Subcutaneous adipose tissue (tissue), 4 donors: ENCODE measurements around the gene BICDL2. TPM values are rescaled to one million over a fixed set of nuclear protein-coding genes. Genes with fewer than 3 reads are reported as not detected.

Source experiments
- total RNA-seq, 4 donors: library from RNA; depleted of rRNA; stranded (reverse); fragments of >200 nt; gene quantifications; one replicate each; pipeline ENCODE4 v1.1.0, GENCODE V29; 2016
- TF ChIP-seq, protein P1 (sequence below): fragments of 450-650 bp; IDR thresholded peaks from one replicate; pipeline ENCODE4 v1.5.1; 2016; ENCODE audit warnings: low read depth, mild to moderate bottlenecking, control low read depth, antibody characterized with exemption, moderate library complexity

BICDL2 gene
- total RNA-seq, 4 donors from 2014 or later: not detected

DNA sequence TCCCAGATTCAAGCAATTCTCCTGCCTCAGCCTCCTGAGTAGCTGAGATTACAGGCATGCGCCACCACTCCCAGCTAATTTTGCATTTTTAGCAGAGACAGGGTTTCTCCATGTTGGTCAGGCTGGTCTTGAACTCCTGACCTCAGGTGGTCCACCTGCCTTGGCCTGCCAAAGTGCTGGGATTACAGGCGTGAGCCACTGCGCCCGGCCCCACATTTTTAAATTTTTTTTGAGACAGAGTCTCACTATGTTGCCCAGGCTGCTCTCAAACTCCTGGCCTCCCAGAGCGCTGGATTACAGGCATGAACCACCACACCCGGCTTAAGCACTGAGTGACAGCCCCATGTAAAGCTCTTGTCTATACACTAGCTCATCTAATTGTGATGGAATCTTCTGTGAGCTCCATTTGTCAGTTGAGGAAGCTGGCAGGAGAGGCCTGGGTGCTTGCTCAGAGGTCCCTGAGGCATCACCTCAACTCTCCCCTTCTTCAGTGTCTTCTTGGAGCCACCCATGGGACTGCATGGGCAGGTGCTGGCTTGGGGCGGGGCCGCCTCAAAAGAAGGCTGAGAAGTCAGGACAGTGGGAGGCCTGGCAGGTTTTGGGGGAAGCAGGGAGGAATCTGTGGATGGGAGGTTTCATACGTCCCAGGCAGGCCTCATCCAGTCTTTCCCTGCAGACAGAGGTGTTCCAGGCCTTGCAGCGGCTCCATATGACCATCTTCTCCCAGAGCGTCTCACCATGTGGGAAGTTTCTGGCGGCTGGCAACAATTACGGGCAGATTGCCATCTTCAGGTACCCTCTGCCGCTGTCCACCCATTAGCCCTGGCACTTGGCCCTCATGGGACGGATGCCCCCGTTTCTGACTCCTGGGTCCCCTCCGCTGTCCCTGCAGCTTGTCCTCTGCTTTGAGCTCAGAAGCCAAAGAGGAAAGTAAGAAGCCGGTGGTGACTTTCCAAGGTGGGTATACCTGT is 11.4 kb downstream of the BICDL2 start:
- TF ChIP-seq, protein P1, sequence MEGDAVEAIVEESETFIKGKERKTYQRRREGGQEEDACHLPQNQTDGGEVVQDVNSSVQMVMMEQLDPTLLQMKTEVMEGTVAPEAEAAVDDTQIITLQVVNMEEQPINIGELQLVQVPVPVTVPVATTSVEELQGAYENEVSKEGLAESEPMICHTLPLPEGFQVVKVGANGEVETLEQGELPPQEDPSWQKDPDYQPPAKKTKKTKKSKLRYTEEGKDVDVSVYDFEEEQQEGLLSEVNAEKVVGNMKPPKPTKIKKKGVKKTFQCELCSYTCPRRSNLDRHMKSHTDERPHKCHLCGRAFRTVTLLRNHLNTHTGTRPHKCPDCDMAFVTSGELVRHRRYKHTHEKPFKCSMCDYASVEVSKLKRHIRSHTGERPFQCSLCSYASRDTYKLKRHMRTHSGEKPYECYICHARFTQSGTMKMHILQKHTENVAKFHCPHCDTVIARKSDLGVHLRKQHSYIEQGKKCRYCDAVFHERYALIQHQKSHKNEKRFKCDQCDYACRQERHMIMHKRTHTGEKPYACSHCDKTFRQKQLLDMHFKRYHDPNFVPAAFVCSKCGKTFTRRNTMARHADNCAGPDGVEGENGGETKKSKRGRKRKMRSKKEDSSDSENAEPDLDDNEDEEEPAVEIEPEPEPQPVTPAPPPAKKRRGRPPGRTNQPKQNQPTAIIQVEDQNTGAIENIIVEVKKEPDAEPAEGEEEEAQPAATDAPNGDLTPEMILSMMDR: no peak

DNA sequence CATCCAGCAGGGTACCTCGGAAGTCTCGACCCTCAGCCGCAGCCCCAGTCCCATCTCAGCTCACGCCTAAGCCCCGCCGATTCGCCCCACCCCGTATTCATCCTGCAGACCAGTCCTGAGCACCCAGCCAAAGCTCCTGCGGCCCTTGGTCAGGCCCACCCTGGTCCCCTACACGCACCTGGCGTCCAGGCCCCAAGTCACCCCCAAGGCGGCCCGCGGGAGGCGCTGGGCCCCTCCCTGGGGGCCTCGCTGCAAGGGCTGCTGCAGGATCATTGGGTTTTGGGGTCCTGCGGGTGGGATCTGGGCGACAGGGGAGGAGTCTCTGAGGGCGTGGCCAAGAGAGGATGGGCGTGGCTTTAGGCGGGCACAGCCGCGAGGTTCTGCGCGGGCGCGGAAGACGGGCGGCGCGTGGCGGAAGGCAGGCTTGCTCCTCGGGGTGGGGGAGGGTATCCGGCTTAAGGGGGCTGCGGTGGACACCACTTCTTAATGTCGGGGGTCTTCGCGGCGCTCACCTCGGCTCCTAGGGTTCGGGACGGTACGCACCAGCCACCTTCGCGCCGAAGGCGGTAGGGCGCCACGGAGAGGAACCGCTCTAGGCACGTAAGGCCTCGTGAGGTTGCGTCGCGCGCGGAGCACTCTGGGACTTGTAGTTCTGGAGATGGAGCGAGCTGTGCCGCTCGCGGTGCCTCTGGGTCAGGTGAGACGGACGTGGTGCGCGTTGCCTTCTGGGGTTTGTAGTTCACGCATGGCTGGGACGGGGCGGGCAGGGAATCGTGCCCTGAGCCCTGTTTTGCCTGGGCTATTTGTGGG is 12.9 kb downstream of the BICDL2 start, which contains the start of the genes HCFC1R1 and THOC6:
TSS of gene HCFC1R1 (minus strand) at position 274 of the 810 bp plus-strand sequence. CDS start at position 273, 1 bp downstream.
TSS of gene THOC6 (plus strand) at position 367 of the 810 bp plus-strand sequence. CDS start at position 659, 292 bp downstream.
- TF ChIP-seq, protein P1: no peak

DNA sequence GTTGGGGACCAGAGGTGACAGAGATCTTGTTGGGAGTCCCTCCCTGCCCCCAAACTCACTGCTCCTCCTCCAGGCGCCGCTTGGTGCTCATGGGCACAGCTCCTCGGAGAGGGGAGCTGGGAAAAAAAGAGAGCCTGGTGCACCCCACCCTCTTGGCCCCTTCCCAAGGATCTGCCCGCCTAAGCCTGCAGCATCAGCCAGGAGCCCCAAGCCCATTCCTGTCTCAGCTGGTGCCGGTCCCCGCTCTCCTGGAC is 13.4 kb downstream of the BICDL2 start:
- TF ChIP-seq, protein P1: no peak

DNA sequence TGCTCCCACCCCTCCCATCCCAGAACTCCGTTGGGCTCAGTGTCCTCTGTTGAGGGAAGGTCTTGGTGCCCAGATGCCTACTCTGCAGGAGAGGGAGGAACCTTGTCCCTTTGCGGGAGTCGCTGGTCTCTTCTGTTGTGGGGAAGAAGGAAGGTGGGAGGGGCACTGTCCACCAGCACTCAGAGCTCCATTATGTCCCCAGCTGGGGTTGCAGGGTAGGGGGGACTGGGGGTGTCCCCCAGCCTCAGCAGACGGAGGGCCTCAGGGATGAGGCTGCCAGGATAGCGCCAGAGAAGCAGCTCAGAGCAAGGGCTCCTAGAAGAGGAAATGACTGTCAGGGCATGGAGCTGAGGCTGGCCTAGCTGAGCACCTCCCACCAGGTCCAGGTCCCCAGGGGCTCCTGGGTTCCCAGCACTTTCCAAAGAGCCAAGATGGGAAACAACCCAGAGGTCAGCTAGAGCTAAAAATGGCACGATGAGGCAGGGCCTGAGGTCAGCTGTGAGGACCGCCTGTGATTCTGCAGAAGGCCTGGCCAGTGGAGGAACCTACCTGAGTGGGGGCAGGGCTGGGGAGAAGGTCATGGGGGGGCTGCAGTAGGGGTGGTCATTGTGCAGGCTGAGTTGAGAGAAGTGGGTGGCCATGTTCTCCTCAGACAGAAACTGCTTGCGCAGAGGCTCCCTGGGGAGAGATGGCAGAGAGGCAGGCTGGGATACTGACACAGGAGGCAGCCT is 13.9 kb downstream of the BICDL2 start:
- TF ChIP-seq, protein P1: no peak

DNA sequence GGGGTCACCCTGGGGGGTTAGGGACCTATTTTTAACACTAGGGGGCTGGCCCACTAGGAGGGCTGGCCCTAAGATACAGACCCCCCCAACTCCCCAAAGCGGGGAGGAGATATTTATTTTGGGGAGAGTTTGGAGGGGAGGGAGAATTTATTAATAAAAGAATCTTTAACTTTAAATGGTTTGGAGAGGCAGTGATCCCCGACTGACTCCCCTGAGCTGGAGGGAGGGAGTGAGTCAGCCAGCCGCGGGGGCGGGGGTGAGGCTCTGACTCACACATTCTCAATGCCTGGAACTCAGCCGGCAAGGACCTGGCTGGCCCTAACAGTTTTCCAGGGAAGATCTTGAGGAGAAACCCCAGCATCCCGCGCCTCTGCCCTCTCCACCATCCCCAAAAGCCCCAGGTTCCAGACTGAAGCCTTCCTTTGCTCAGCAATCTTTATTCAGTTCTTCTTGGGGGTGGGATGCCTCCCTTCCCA is 14.5 kb downstream of the BICDL2 start:
- TF ChIP-seq, protein P1: no peak

DNA sequence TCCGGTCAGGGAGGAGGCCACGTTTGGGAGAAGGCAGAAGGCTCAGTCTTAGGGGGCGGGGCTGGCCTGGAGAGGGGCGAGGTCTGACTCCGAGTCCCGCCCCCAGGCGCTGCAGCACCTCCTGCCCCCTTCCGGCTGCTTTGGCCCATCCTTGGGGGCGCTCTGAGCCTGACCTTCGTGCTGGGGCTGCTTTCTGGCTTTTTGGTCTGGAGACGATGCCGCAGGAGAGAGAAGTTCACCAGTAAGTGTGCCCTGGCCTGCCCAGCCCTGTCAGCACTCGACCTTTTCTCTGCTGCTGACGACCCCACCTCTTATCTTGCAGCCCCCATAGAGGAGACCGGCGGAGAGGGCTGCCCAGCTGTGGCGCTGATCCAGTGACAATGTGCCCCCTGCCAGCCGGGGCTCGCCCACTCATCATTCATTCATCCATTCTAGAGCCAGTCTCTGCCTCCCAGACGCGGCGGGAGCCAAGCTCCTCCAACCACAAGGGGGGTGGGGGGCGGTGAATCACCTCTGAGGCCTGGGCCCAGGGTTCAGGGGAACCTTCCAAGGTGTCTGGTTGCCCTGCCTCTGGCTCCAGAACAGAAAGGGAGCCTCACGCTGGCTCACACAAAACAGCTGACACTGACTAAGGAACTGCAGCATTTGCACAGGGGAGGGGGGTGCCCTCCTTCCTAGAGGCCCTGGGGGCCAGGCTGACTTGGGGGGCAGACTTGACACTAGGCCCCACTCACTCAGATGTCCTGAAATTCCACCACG is 15.1 kb downstream of the BICDL2 start:
- TF ChIP-seq, protein P1: no peak
